ENCODE measurements around the gene CRYBG3.
A peak's percentile ranks its signal among the peaks of the same experiment; 100 is the strongest.

CRYBG3 gene

DNA sequence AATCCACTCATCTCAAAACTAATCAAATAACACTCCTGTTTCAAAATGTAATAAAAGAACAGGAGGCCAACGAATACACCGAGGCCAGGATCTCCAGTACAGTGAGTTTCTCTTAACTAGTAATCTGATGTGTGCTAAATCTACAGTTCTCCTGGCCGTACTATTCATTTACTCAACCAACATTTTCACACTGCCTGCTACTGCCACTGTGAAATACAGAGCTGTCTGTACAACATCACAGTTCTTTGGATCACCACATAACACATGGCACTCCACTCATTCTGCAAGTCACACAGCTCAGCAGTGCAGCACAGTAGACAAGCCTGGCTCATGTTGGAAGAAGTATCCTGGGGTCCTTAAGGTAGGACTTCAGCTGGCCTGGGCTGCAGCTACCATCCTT is 128.5 kb downstream of the CRYBG3 start:
- Histone ChIP-seq H3K9me3 (ENCODE audit: insufficient read depth, low read depth, low read length) (no peaks in the 10 kb centered on the region), H3K4me2 (ENCODE audit: low read length) (no peak overlapping the region), H3K14ac (ENCODE audit: low read length) (no peak overlapping the region), H3K36me3 (ENCODE audit: control insufficient read depth in 1 of 2, insufficient read depth in 2 of 2, low read length in 2 of 2) (peaks cover 3 to 15% of the 10 kb centered on the region in 2 experiments), H2AFZ (ENCODE audit: insufficient read depth, low read length, poor library complexity) (no peak overlapping the region), H3K27ac (ENCODE audit: low read depth, low read length) (no peak overlapping the region), H2BK5ac (ENCODE audit: low read depth, low read length, poor library complexity) (no peak overlapping the region), H3K23ac (ENCODE audit: low read length) (no peak overlapping the region), H3K79me1 (ENCODE audit: low read length) (peaks cover 2% of the 10 kb centered on the region), H3K4me3 (ENCODE audit: low read depth, low read length) (no peak overlapping the region), H3K9ac (ENCODE audit: low read length) (no peak overlapping the region), H2AK5ac (ENCODE audit: low read length) (no peak overlapping the region), H3K27me3 (ENCODE audit: insufficient read depth, low read length) (no peaks in the 10 kb centered on the region), H4K8ac (ENCODE audit: low read depth, low read length) (no peak overlapping the region), H3K18ac (ENCODE audit: low read length) (no peak overlapping the region), H3K79me2 (ENCODE audit: control insufficient read depth, insufficient read depth, low read length, poor library complexity) (no peaks in the 10 kb centered on the region), H4K91ac (ENCODE audit: low read depth, low read length) (no peak overlapping the region), H3K4me1 (ENCODE audit: control insufficient read depth in 1 of 2, insufficient read depth in 2 of 2, low read length in 2 of 2) (peaks cover 2 to 3% of the 10 kb centered on the region in 2 experiments), H4K12ac (ENCODE audit: low read depth, low read length) (no peak overlapping the region), H2BK12ac (ENCODE audit: low read length) (no peak overlapping the region), H3K4ac (ENCODE audit: low read depth, low read length) (no peak overlapping the region), H2BK120ac (ENCODE audit: insufficient read depth, low read length, poor library complexity) (no peak overlapping the region)
- no CpG with 5 or more reads among the region's 3 CpGs for WGBS (ENCODE audit: extremely low coverage, insufficient coverage, insufficient read length)
- no peak for DNase-seq

DNA sequence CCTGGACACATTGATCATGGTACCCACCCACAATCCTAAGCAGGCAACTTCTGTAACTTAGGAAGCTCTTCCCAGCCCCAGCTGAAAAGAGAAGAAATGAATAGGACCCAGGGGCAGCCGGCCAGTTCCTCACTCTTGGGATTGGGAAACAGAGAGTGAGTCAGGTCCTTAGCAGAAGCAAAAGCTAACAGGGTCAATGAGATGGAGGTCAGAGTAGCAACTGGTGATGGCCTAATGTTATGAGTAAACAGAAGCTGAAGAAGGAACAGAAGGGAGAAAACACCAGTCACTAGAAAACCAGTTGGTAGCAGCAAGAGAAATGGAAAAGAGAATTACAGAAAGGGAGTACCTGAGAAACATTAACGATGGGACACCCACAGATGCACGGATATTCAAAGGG is 130.5 kb downstream of the CRYBG3 start:
- Histone ChIP-seq H3K79me2 (ENCODE audit: control insufficient read depth, insufficient read depth, low read length, poor library complexity) (no peaks in the 10 kb centered on the region), H3K4me3 (ENCODE audit: low read depth, low read length) (no peak overlapping the region), H2BK5ac (ENCODE audit: low read depth, low read length, poor library complexity) (no peak overlapping the region), H2AK5ac (ENCODE audit: low read length) (no peak overlapping the region), H3K4me1 (ENCODE audit: control insufficient read depth in 1 of 2, insufficient read depth in 2 of 2, low read length in 2 of 2) (peaks cover 2 to 3% of the 10 kb centered on the region in 2 experiments), H2AFZ (ENCODE audit: insufficient read depth, low read length, poor library complexity) (no peak overlapping the region), H3K4ac (ENCODE audit: low read depth, low read length) (peak overlapping the region; percentile 9), H3K36me3 (ENCODE audit: control insufficient read depth in 1 of 2, insufficient read depth in 2 of 2, low read length in 2 of 2) (peaks cover 3 to 15% of the 10 kb centered on the region in 2 experiments), H2BK12ac (ENCODE audit: low read length) (no peak overlapping the region), H3K23ac (ENCODE audit: low read length) (no peak overlapping the region), H3K9ac (ENCODE audit: low read length) (no peak overlapping the region), H3K27ac (ENCODE audit: low read depth, low read length) (peak overlapping the region; percentile 74), H3K14ac (ENCODE audit: low read length) (no peak overlapping the region), H4K8ac (ENCODE audit: low read depth, low read length) (no peak overlapping the region), H4K91ac (ENCODE audit: low read depth, low read length) (peak overlapping the region; percentile 7), H3K27me3 (ENCODE audit: insufficient read depth, low read length) (no peaks in the 10 kb centered on the region), H3K9me3 (ENCODE audit: insufficient read depth, low read depth, low read length) (no peaks in the 10 kb centered on the region), H4K12ac (ENCODE audit: low read depth, low read length) (no peak overlapping the region), H3K79me1 (ENCODE audit: low read length) (peaks cover 2% of the 10 kb centered on the region), H2BK120ac (ENCODE audit: insufficient read depth, low read length, poor library complexity) (peak overlapping the region; percentile 48), H3K4me2 (ENCODE audit: low read length) (no peak overlapping the region), H3K18ac (ENCODE audit: low read length) (peak overlapping the region; percentile 61)
- peak; percentile 68 to 85 for DNase-seq
- no CpG with 5 or more reads among the region's 3 CpGs for WGBS (ENCODE audit: extremely low coverage, insufficient coverage, insufficient read length)

DNA sequence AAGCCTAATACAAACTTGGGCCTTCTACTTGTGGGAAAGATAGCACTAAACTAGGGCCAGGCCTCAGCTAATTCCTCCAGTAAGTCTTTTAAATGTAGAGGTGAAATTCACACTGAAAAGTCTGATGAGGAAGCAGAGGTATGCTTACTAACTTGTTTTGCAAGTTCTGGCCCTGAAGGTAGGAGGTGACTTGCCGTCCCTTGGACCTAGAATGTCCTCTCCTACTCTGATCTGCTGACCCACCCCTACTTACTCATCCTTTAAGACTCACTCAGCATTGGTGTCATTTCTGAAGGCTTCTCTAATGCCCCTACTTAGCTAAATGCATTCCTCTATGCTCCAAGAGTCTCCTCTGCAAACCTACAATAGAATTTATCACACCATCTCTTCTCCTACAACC is 131.1 kb downstream of the CRYBG3 start:
- H4K12ac ChIP-seq (ENCODE audit: low read depth, low read length): no peak overlapping the region
- H3K23ac ChIP-seq (ENCODE audit: low read length): no peak overlapping the region
- H3K9me3 ChIP-seq (ENCODE audit: insufficient read depth, low read depth, low read length): no peaks in the 10 kb centered on the region
- no peak overlapping the region for H2AK5ac ChIP-seq (ENCODE audit: low read length)
- peak overlapping the region; percentile 28 for H4K91ac ChIP-seq (ENCODE audit: low read depth, low read length)
- H4K8ac ChIP-seq (ENCODE audit: low read depth, low read length): no peak overlapping the region
- no peak overlapping the region for H2AFZ ChIP-seq (ENCODE audit: insufficient read depth, low read length, poor library complexity)
- DNase-seq: peak; percentile 88 to 97
- peaks cover 3 to 17% of the 10 kb centered on the region in 2 experiments for H3K36me3 ChIP-seq (ENCODE audit: control insufficient read depth in 1 of 2, insufficient read depth in 2 of 2, low read length in 2 of 2)
- no CpG with 5 or more reads among the region's 1 CpG for WGBS (ENCODE audit: extremely low coverage, insufficient coverage, insufficient read length)
- H3K4me2 ChIP-seq (ENCODE audit: low read length): no peak overlapping the region
- no peak overlapping the region for H3K9ac ChIP-seq (ENCODE audit: low read length)
- no peak overlapping the region for H3K4me3 ChIP-seq (ENCODE audit: low read depth, low read length)
- peak overlapping the region; percentile 74 for H3K27ac ChIP-seq (ENCODE audit: low read depth, low read length)
- peak overlapping the region; percentile 9 for H3K4ac ChIP-seq (ENCODE audit: low read depth, low read length)
- no peaks in the 10 kb centered on the region for H3K27me3 ChIP-seq (ENCODE audit: insufficient read depth, low read length)
- no peak overlapping the region for H2BK12ac ChIP-seq (ENCODE audit: low read length)
- peak overlapping the region; percentile 61 for H3K18ac ChIP-seq (ENCODE audit: low read length)
- no peak overlapping the region for H2BK5ac ChIP-seq (ENCODE audit: low read depth, low read length, poor library complexity)
- H3K4me1 ChIP-seq (ENCODE audit: control insufficient read depth in 1 of 2, insufficient read depth in 2 of 2, low read length in 2 of 2): peaks cover 2 to 3% of the 10 kb centered on the region in 2 experiments
- peak overlapping the region; percentile 48 for H2BK120ac ChIP-seq (ENCODE audit: insufficient read depth, low read length, poor library complexity)
- H3K79me2 ChIP-seq (ENCODE audit: control insufficient read depth, insufficient read depth, low read length, poor library complexity): no peaks in the 10 kb centered on the region
- peaks cover 2% of the 10 kb centered on the region for H3K79me1 ChIP-seq (ENCODE audit: low read length)
- no peak overlapping the region for H3K14ac ChIP-seq (ENCODE audit: low read length)

DNA sequence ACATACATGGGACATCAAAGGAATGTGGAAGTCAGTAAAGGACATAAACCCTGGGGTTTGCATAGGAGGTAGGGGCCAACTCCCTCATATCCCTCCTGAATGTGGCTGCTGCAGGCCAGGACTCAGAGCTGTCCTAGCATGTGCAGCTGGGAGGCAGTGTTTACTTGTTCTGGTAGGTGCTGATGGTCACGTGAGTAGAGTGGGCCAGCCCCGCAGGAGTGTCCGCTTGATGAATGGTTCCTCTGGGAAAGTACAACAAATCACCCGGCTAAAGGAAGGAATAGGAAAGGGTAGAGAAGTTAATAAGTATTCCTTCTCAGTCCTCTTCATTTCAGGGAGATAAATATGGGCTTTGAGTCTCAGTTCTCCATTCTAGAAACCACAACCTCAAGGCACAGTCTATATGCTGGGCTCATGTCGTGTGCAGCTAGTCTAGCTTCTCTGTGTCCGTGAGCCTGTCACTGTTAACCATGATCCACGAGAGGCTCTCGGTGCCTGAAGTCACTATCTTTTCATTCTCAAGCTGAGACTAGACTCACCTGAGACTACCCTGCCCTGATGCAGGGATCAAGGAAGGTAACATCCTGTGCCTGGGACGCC is 132.5 kb downstream of the CRYBG3 start:
- WGBS (ENCODE audit: extremely low coverage, insufficient coverage, insufficient read length): no CpG with 5 or more reads among the region's 9 CpGs

More for the DNA sequence above, 132.5 kb downstream of the CRYBG3 start:
- Histone ChIP-seq H2BK120ac (ENCODE audit: insufficient read depth, low read length, poor library complexity) (no peak overlapping the region), H3K79me2 (ENCODE audit: control insufficient read depth, insufficient read depth, low read length, poor library complexity) (no peaks in the 10 kb centered on the region), H3K36me3 (ENCODE audit: control insufficient read depth in 1 of 2, insufficient read depth in 2 of 2, low read length in 2 of 2) (peaks cover 3 to 12% of the 10 kb centered on the region in 2 experiments), H2BK5ac (ENCODE audit: low read depth, low read length, poor library complexity) (no peak overlapping the region), H3K4me2 (ENCODE audit: low read length) (no peak overlapping the region), H3K79me1 (ENCODE audit: low read length) (peaks cover 2% of the 10 kb centered on the region), H3K14ac (ENCODE audit: low read length) (no peak overlapping the region), H2BK12ac (ENCODE audit: low read length) (no peak overlapping the region), H4K91ac (ENCODE audit: low read depth, low read length) (no peak overlapping the region), H3K4ac (ENCODE audit: low read depth, low read length) (no peak overlapping the region), H3K23ac (ENCODE audit: low read length) (no peak overlapping the region), H3K9ac (ENCODE audit: low read length) (no peak overlapping the region), H2AK5ac (ENCODE audit: low read length) (no peak overlapping the region), H3K9me3 (ENCODE audit: insufficient read depth, low read depth, low read length) (no peaks in the 10 kb centered on the region), H3K4me3 (ENCODE audit: low read depth, low read length) (no peak overlapping the region), H4K8ac (ENCODE audit: low read depth, low read length) (no peak overlapping the region), H3K4me1 (ENCODE audit: control insufficient read depth in 1 of 2, insufficient read depth in 2 of 2, low read length in 2 of 2) (peaks cover 2 to 3% of the 10 kb centered on the region in 2 experiments), H3K27me3 (ENCODE audit: insufficient read depth, low read length) (no peaks in the 10 kb centered on the region), H2AFZ (ENCODE audit: insufficient read depth, low read length, poor library complexity) (no peak overlapping the region), H4K12ac (ENCODE audit: low read depth, low read length) (no peak overlapping the region), H3K18ac (ENCODE audit: low read length) (no peak overlapping the region), H3K27ac (ENCODE audit: low read depth, low read length) (no peak overlapping the region)
- DNase-seq: peak; percentile 44 to 51

Measured in trophoblast cell (in vitro differentiated cells and primary cell).